HG03025 (cell line): ENCODE measurements around the gene TMEM255A.
"Not testable (repeated sequence)": the region's sequence is repeated elsewhere in the genome, so short reads cannot be mapped to it uniquely, and the experiment has no call there.

Source experiments
- ATAC-seq: cut with Tn5 transposase; IDR thresholded peaks from one replicate; pipeline ENCODE4 v1.9.1; 2021; ENCODE audit warnings: mild to moderate bottlenecking, moderate library complexity; ENCODE audit not compliant: unreplicated experiment, low FRiP score

The TMEM255A gene

DNA sequence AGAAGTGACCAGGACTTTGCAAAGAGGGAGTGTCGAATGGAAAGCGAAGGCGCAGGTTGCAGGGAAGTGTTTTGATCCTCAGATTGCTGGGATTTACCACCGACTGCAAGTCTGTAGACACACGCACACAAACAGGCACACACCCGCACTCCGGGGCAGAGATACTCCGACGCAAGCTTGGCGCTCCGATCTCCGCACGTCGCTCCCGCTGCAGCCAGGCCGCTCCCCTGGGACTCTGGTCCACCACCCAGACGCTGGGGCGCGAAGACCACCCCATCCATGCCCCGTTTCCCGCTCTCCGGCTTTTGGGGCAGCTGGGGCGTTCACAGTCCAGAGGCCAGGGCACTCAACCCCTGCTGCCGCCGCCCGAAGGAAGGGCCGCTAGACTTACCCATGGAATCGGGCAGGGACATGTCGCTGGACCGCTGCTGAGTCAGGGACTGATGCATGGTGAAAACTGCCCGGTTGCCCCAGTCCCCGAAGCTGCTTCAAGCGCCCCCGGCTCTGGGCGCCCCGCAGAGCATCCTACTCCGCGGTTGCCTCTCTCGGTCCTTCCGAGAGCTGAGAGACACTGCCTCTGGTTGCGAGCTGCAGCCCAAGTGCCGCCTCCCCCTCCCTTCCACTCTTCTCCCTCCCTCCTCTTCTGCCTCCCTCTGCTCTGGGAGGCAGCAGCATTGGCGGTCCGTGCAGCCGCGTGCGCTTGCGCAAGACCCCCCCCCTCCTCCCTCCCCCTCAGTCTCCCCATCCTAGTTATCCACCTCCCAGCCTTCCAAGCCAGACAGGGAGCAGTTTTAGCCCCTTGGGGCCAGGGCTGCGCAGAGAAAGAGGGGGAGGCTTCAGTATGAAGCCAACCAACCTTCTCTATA is at the start of gene TMEM255A:
TSS of gene TMEM255A (minus strand) at position 601 of the 866 bp plus-strand sequence. CDS start at position 449, 152 bp downstream.
- ATAC-seq, result no peak

- ATAC-seq, result no peak
Measured at GRCh38 chrX:120358737-120359456, 47.6 kb upstream of the TMEM255A start.

GRCh38 chrX:120357186-120357585 is 45.9 kb upstream of the TMEM255A start:
- ATAC-seq, result no peak

DNA sequence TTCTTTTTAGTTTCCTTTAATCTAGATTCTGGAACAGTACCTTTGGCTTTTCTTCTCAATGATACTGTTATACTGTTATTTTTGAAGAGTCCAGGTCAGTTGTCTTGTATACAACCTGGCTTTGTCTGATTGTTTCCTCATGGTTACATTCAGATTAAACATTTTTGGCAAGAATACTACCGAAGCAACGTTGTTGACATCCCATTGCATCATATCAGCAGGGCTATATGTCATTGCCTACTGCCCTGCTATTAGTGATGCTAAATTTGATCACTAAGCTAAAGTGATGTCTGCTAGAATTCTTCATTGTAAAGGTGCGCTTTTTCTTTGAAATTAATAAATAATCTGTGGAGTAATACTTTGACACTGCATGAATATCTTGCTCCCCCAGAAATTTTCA is 44.8 kb upstream of the TMEM255A start:
- no peak for ATAC-seq

- no peak for ATAC-seq
Measured at GRCh38 chrX:120350450-120351138, 39.3 kb upstream of the TMEM255A start.

GRCh38 chrX:120344566-120344965 is 33.3 kb upstream of the TMEM255A start:
- ATAC-seq, result not testable (repeated sequence)

- no peak for ATAC-seq
Measured at GRCh38 chrX:120336899-120337298, 25.6 kb upstream of the TMEM255A start.

DNA sequence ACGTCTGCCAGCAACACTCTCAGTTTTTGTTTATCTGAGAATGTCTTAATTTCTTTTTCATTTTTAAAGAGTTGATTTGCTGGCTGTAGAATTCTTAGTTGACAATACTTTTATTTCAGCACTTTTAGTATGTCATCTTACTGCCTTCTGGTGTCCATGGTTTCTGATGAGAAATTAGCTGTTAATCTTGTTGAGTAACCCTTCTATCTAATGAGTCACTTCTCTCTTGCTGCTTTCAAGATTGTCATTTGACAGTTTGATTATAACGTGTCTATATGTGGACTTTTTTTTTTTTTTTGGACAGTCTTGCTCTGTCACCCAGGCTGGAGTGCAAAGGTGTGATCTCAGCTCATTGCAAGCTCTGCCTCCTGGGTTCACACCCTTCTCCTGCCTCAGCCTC is 24.0 kb upstream of the TMEM255A start:
- no peak for ATAC-seq

DNA sequence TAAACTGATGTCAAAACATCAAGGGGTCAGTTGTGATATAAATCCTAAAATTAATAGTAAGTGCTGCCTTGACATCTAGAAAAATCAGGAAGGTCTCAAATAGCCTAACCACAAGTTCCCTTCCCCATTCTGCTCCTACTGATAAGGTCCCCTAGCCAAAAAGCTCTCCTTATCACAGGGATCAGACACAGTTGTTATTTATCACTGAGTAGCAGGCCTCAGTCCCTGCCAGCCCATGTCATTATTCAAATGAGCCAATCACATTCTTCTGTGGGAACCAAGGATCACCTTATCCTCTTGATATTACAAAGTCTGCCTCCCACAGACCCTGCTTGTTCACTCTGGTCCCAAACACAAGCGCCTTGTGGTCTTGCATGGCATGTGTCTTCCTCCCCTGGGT is 23.3 kb upstream of the TMEM255A start:
- no peak for ATAC-seq

- ATAC-seq, result no peak
Measured at GRCh38 chrX:120334151-120334550, 22.9 kb upstream of the TMEM255A start.

DNA sequence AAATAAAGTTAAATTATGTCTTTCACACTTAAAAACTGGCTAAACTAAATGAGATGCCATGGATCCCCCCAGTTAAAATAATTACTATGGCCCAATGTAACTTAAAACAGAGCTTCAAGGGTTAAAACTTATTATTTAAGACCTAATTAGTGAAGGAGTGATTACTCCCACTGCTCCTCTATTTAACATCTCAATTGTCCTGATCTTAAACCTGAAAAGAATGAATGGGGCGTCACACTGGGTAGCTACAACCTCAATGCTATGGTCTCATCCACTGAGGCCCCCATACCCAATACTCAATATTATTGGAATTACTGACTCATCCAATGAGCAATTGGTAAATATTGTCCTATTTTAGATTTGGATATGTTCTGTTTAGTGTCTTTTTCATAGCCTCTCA is 21.1 kb upstream of the TMEM255A start:
- ATAC-seq, result no peak

DNA sequence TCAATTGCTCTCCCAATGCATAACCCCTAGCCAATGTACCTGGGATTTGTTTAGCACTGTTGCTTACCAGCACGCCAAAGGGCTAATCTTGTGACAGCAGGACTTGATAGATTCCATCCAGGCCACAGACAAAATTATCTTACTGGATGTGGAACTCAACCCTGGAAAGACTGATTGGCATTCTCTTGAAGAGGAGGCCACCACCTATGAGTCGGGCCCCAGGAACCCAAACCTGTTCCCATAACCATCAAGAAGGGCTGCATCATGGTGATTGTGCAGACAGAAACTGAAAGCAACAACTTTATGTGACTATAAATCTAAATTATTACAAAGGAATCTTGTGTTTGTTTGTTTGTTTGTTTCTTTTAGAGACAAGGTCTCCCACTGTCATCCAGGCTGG is 19.9 kb upstream of the TMEM255A start:
- ATAC-seq, result no peak

DNA sequence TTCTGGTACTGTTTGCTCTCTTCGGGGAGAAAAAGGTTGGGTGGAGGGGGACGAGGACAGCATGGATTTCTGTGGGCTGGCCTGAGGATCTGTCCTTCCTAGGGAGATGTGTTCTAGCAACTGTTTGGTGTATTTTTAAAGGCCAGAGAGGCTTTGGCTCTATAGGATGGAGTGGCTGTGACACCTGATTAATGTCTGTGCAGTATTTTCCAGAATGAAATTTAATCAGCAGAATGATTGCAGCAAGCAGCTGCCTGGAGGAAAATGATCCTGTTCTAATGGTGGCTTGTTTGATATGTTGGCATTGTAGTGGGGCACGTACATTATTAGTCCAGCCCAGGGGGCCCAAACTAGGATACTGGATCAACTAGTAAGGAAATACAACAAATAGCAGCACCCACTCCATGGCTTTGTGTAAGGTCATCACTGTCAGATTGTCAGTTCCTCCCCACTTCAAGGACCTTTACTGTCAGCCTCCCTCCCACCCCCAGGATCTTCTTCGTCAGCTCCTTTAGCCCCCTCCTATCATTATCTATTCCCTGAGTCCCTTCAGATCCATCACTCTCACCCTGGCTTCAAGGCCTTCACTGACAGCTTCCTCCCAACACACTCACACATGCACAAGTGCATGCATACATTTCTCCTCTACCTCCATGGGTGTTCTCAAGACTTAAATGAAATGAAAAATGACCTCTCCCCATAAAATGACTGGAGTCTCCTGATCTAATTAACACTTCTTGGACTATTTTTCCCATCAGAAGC is 10.4 kb upstream of the TMEM255A start:
- no peak for ATAC-seq

DNA sequence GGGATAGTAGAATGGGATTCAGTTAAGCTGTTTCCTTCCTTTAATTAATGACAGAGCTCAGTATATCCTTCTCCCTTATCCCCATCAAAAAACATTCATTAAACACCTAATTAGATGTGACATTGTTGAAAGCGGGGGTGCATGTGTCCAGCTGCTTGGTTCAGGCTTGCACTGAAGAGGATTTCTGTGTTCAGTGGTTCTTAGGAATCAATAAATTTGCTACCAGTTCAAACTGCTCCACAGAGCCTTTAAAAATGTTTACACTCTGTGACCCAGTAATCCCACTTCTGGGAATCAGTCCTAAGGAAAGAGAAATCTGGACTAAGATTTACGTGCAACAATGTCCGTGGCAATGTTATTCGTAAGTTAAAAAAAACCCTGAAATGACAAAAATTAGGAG is 7.2 kb upstream of the TMEM255A start:
- ATAC-seq, result no peak

DNA sequence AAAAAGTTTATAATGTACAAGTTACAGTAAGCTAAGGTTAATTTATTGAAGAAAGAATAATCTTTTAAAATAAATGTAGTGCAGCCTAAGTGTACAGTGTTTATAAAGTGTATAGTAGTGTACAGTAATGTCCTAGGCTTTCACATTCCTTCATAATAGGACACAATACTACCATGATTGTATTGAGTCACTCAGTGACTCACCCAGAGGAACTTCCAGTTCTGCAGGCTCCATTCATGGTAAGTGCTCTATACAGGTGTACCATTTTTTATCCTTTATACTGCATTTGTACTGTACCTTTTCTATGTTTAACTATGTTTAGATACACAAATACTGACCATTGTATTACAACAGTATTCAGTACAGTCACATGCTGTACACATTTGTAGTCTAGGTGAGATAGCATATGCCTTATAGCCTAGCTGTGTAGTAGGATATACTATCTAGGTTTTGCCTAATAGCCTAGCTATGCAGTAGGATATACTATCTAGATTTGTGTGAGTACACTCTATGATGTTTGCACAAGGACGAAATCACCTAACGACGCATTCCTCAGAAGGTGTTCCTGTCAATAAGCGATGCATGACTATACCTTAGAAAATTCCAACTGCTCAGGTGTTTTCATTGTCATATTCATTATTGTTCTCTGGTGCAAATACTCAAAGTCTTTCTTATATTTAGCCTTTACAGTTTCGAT is 5.5 kb upstream of the TMEM255A start:
- no peak for ATAC-seq

- ATAC-seq, result no peak
Measured at GRCh38 chrX:120315776-120316175, 4.5 kb upstream of the TMEM255A start.

DNA sequence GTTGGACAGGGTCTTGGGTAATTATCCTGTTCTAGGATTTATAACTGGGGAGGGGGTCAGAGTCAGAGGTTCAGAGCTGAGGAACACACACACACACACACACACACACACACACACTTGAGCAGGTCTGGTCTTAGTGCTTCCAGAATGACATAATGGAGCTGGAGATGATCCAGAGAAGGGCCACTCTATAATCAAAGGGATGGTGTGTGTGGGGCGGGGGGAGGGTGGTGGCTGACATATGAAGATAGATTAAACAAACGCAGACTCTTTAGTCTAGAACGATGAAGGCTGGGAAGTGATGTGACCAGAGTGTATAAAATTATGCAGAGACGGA is 434 bp upstream of the TMEM255A start:
- no peak for ATAC-seq

GRCh38 chrX:120309873-120310705 is 1.2 kb downstream of the TMEM255A start:
- no peak for ATAC-seq
